Transverse colon (tissue), 4 donors: ENCODE measurements around the gene TAP1. TPM values are rescaled to one million over a fixed set of nuclear protein-coding genes. Genes with fewer than 3 reads are reported as not detected.

Experiments used
- DNase-seq: peaks from one replicate; pipeline ENCODE4 v3.0.0-alpha.2; 2019
- H3K27ac ChIP-seq, 4 donors: fragments of 200-600 bp; sonication (generic); 2 replicates each; pipeline ENCODE4 v1.5.1; 2016 to 2018; ENCODE audit warnings: inconsistent platforms in 4 of 4
- H3K27me3 ChIP-seq: fragments of 200-600 bp; sonication (generic); 2 replicates; pipeline ENCODE4 v1.5.1; 2017; ENCODE audit warnings: inconsistent platforms
- H3K36me3 ChIP-seq, 4 donors: fragments of 200-600 bp; sonication (generic); 2 replicates each; pipeline ENCODE4 v1.5.1; 2017 to 2019; ENCODE audit warnings: inconsistent platforms in 4 of 4
- H3K4me1 ChIP-seq, 4 donors: fragments of 200-600 bp; sonication (generic); 2 replicates each; pipeline ENCODE4 v1.5.1; 2017 to 2020; ENCODE audit warnings: inconsistent platforms in 4 of 4
- H3K4me3 ChIP-seq, 4 donors: fragments of 200-600 bp; sonication (generic); 1 replicate in 1 of 4; 2 replicates in 3 of 4; pipeline versions ENCODE4 v1.5.1 to v1.6.1; 2017 to 2019; ENCODE audit warnings: inconsistent platforms in 4 of 4
- H3K9me3 ChIP-seq, 2 donors: fragments of 200-600 bp; sonication (generic); 2 replicates each; pipeline ENCODE4 v1.5.1; 2017 to 2019; ENCODE audit warnings: inconsistent platforms in 2 of 2
- CTCF ChIP-seq, 5 experiments: fragments of 200-600 bp in 3 of 5; fragments of 450-650 bp in 2 of 5; sonication (generic) in 3 of 5; IDR thresholded peaks; 1 replicate in 2 of 5; 2 replicates in 3 of 5; pipeline ENCODE4 v1.5.1; 2016 to 2017; ENCODE audit warnings: antibody characterized with exemption in 5 of 5, inconsistent platforms in 3 of 5, mild to moderate bottlenecking in 2 of 5, moderate library complexity in 1 of 5
- EP300 ChIP-seq: sonication (generic); formaldehyde crosslinking; IDR thresholded peaks from one replicate; pipeline ENCODE4 v1.6.1; 2017; ENCODE audit warnings: antibody characterized with exemption, low read depth
- POLR2A ChIP-seq: fragments of 450-650 bp; IDR thresholded peaks from one replicate; pipeline ENCODE4 v1.6.1; 2016; ENCODE audit warnings: antibody characterized with exemption, mild to moderate bottlenecking, moderate library complexity
- POLR2AphosphoS5 ChIP-seq, 3 donors: sonication (generic); formaldehyde crosslinking; IDR thresholded peaks; one replicate each; pipeline ENCODE4 v1.6.1; 2016; ENCODE audit warnings: antibody characterized with exemption in 3 of 3
- WGBS, 2 donors: methylation state at CpG; one replicate each; pipeline ENCODE4 v1.1.5; 2018; ENCODE audit warnings: low coverage in 1 of 2; 5-methylcytosine and 5-hydroxymethylcytosine counted together
- in situ Hi-C, 4 donors: fragments of 200-750 bp; cut with MboI; loops; one replicate each; pipeline versions ENCODE4 v1.15.0 to v1.15.1; 2017; ENCODE audit warnings: low sequenced_read_pairs in 3 of 4, low pct_ligation_motif_present in 1 of 4, low pct_unique_long_range_greater_than_20kb in 1 of 4
- intact Hi-C: fragments of 100-400 bp; cut with DNase I; formaldehyde crosslinking; loops from one replicate; pipeline ENCODE4 v1.15.1; 2023; ENCODE audit warnings: low total_unique reads
- total RNA-seq, 4 donors: library from RNA; depleted of rRNA; stranded (reverse); fragments of >200 nt; gene quantifications; one replicate each; pipeline ENCODE4 v1.1.0, GENCODE V29; 2016

TAP1 gene
- total RNA-seq, 4 donors from 2014 or later, result 63.2 to 87.9 (median 75.3) TPM

- no peaks in the 10 kb centered on the region for H3K27me3 ChIP-seq
- WGBS, 2 donors, result 89 to 92% methylated on average over 2 to 6 of the region's 6 CpGs
- intact Hi-C loops (loop anchor here (5.0 kb wide), 1 partner anchor 1395 kb away; the partner anchor contains the start of gene HMGA1), in situ Hi-C loops (no loop called here)
- peak overlapping the region in 3 of 4 donors; percentile 97 to 98 (median 98) for H3K27ac ChIP-seq
- H3K4me1 ChIP-seq, result peaks cover 3 to 58% (median 27%) of the 10 kb centered on the region in 4 donors
- H3K36me3 ChIP-seq, result peaks cover 0 to 21% (median 6%) of the 10 kb centered on the region in 4 donors
- no peak for TF ChIP-seq POLR2A
- TF ChIP-seq EP300, result no peak
- no peak for TF ChIP-seq CTCF (IDR thresholded peaks at IDR 0.05)
- no peak for DNase-seq
- H3K9me3 ChIP-seq, result no peaks in the 10 kb centered on the region
- H3K4me3 ChIP-seq, result peak overlapping the region in 1 of 4 donors; percentile 94
Observed at GRCh38 chr6:32842021-32842650, 11.4 kb downstream of the TAP1 start.

- H3K27me3 ChIP-seq, result no peaks in the 10 kb centered on the region
- 71 to 78% methylated on average over 9 of the region's 9 CpGs for WGBS, 2 donors
- no peak for DNase-seq
- H3K9me3 ChIP-seq, result no peaks in the 10 kb centered on the region
- peak overlapping the region in 3 of 4 donors; percentile 3 to 44 (median 13) for H3K27ac ChIP-seq
- H3K4me3 ChIP-seq, result no peak overlapping the region
- TF ChIP-seq POLR2A, result no peak
- no peak for TF ChIP-seq POLR2AphosphoS5 (IDR thresholded peaks at IDR 0.05)
- TF ChIP-seq EP300, result no peak
- TF ChIP-seq CTCF (IDR thresholded peaks at IDR 0.05), result no peak
- H3K4me1 ChIP-seq, result peaks cover 3 to 44% (median 26%) of the 10 kb centered on the region in 4 donors
- intact Hi-C loops (loop anchor here (5.0 kb wide), 1 partner anchor 1397 kb away; the partner anchor contains the start of gene HMGA1), in situ Hi-C loops (no loop called here)
- H3K36me3 ChIP-seq, result peaks cover 0 to 10% (median 0%) of the 10 kb centered on the region in 4 donors
Observed at GRCh38 chr6:32840604-32841246, 12.8 kb downstream of the TAP1 start.

- DNase-seq, result no peak
- H3K4me3 ChIP-seq, result no peak overlapping the region
- H3K27ac ChIP-seq, result peak overlapping the region; percentile 92 to 99 (median 96)
- peaks cover 3 to 34% (median 17%) of the 10 kb centered on the region in 4 donors for H3K4me1 ChIP-seq
- TF ChIP-seq POLR2A (no peak), CTCF (IDR thresholded peaks at IDR 0.05) (no peak), POLR2AphosphoS5 (IDR thresholded peaks at IDR 0.05) (no peak), EP300 (no peak)
- intact Hi-C loops (no loop called here), in situ Hi-C loops (no loop called here)
- 50 to 92% methylated on average over 2 to 15 of the region's 15 CpGs for WGBS, 2 donors
- H3K9me3 ChIP-seq, result no peaks in the 10 kb centered on the region
- H3K36me3 ChIP-seq, result peaks cover 0 to 22% (median 0%) of the 10 kb centered on the region in 4 donors
- H3K27me3 ChIP-seq, result no peaks in the 10 kb centered on the region
Observed at GRCh38 chr6:32839356-32839755, 14.1 kb downstream of the TAP1 start.

GRCh38 chr6:32838114-32838958 lies 15.2 kb downstream of the TAP1 start, which contains the start of gene TAP2:
TSS of gene TAP2 (minus strand) at chr6:32838739. CDS start at chr6:32838233, 506 bp downstream.
- DNase-seq, result peak; percentile 99
- peaks cover 3 to 33% (median 16%) of the 10 kb centered on the region in 4 donors for H3K4me1 ChIP-seq
- TF ChIP-seq POLR2A, result peak; percentile 74
- peak; percentile 87 to 94 (median 91) for TF ChIP-seq POLR2AphosphoS5 (IDR thresholded peaks at IDR 0.05)
- peak; percentile 93 to 99 (median 95) for TF ChIP-seq CTCF (IDR thresholded peaks at IDR 0.05)
- TF ChIP-seq EP300, result no peak
- peak within 1 kb of the TSS; percentile 60 to 93 (median 86) for H3K4me3 ChIP-seq
- in situ Hi-C loops, result no loop called here
- no peaks in the 10 kb centered on the region for H3K27me3 ChIP-seq
- intact Hi-C loops, result no loop called here
- H3K36me3 ChIP-seq, result peaks cover 0 to 22% (median 0%) of the 10 kb centered on the region in 4 donors
- WGBS, 2 donors, result 0% methylated on average over 12 to 53 of the region's 57 CpGs
- no peaks in the 10 kb centered on the region for H3K9me3 ChIP-seq
- H3K27ac ChIP-seq, result peak within 1 kb of the TSS; percentile 92 to 99 (median 96)
